ENCODE results near the gene LCN6.
"Not testable (repeated sequence)": the region's sequence is repeated elsewhere in the genome, so short reads cannot be mapped to it uniquely, and the experiment has no call there.

LCN6 gene

GRCh38 chr9:136704741-136705140 is 43.6 kb downstream of the LCN6 start:
- DNase-seq = not testable (repeated sequence)

- DNase-seq = no peak
These were observed 45.0 kb downstream of the LCN6 start for GRCh38 chr9:136703276-136703860.

GRCh38 chr9:136701668-136702053 is 46.7 kb downstream of the LCN6 start:
- DNase-seq = no peak

- DNase-seq = no peak
These were observed 47.2 kb downstream of the LCN6 start for GRCh38 chr9:136700959-136701667.

GRCh38 chr9:136700304-136700703 is 48.0 kb downstream of the LCN6 start:
- no peak for DNase-seq

- DNase-seq = no peak
These were observed 49.6 kb downstream of the LCN6 start for GRCh38 chr9:136698635-136699246.

GRCh38 chr9:136697821-136698526 is 50.4 kb downstream of the LCN6 start:
- DNase-seq = no peak

GRCh38 chr9:136697146-136697820 is 51.0 kb downstream of the LCN6 start:
- no peak for DNase-seq

GRCh38 chr9:136696502-136696901 is 51.8 kb downstream of the LCN6 start:
- no peak for DNase-seq

GRCh38 chr9:136695955-136696354 is 52.4 kb downstream of the LCN6 start:
- no peak for DNase-seq

GRCh38 chr9:136695435-136695895 is 52.9 kb downstream of the LCN6 start:
- DNase-seq = no peak

GRCh38 chr9:136694872-136695247 is 53.5 kb downstream of the LCN6 start:
- DNase-seq = no peak

GRCh38 chr9:136694163-136694871 is 54.0 kb downstream of the LCN6 start:
- no peak for DNase-seq
